GM12878 (cell line): ENCODE data around the gene CLBA1. TPM values are rescaled to one million over a fixed set of nuclear protein-coding genes. Genes with fewer than 3 reads are reported as not detected.

ENCODE experiments used
- BCLAF1 ChIP-seq: fragments of 450-650 bp; IDR thresholded peaks from 2 replicates; pipeline ENCODE4 v1.6.1; 2017; ENCODE audit warnings: antibody characterized with exemption, mild to moderate bottlenecking, moderate library complexity
- CHD4 ChIP-seq: fragments of 200-600 bp; sonication (generic); IDR thresholded peaks from 2 replicates; pipeline ENCODE4 v1.6.1; 2016; ENCODE audit warnings: mild to moderate bottlenecking
- FOS ChIP-seq: IDR thresholded peaks from 3 replicates; pipeline ENCODE4 v1.6.1; 2011; ENCODE audit warnings: borderline replicate concordance; ENCODE audit not compliant: insufficient read length; ENCODE audit errors: extremely low read depth
- HCFC1 ChIP-seq: fragments of 150-350 bp; IDR thresholded peaks from 2 replicates; pipeline ENCODE4 v1.6.1; 2014; ENCODE audit warnings: low read length
- HDAC6 ChIP-seq: fragments of 200-600 bp; sonication (generic); IDR thresholded peaks from one replicate; pipeline ENCODE4 v1.8.0; 2017; ENCODE audit warnings: antibody characterized with exemption; ENCODE audit not compliant: unreplicated experiment
- JUNB ChIP-seq: IDR thresholded peaks from 2 replicates; pipeline ENCODE4 v1.6.1; 2016; ENCODE audit warnings: antibody characterized with exemption, mild to moderate bottlenecking
- KDM1A ChIP-seq: fragments of 200-600 bp; sonication (generic); IDR thresholded peaks from 2 replicates; pipeline ENCODE4 v1.6.1; 2016; ENCODE audit warnings: borderline replicate concordance
- KLF5 ChIP-seq: fragments of 450-650 bp; IDR thresholded peaks from 2 replicates; pipeline ENCODE4 v1.6.1; 2014; ENCODE audit warnings: mild to moderate bottlenecking; ENCODE audit not compliant: partially characterized antibody
- MTA3 ChIP-seq: IDR thresholded peaks from 2 replicates; pipeline ENCODE4 v1.6.1; 2012; ENCODE audit warnings: low read length, inconsistent platforms, borderline replicate concordance
- MYC ChIP-seq: IDR thresholded peaks from 2 replicates; pipeline ENCODE4 v1.6.1; 2011; ENCODE audit warnings: mild to moderate bottlenecking, low read length, moderate library complexity, inconsistent platforms; ENCODE audit not compliant: insufficient read depth, insufficient replicate concordance, insufficient read length, severe bottlenecking
- NFYA ChIP-seq: IDR thresholded peaks from 2 replicates; pipeline ENCODE4 v1.6.1; 2011; ENCODE audit warnings: low read depth, mild to moderate bottlenecking, low read length, improper control_type of control experiment, borderline replicate concordance
- PAX8 ChIP-seq: fragments of 450-650 bp; IDR thresholded peaks from 2 replicates; pipeline ENCODE4 v1.6.1; 2017; ENCODE audit warnings: mild to moderate bottlenecking, moderate library complexity
- PML ChIP-seq: IDR thresholded peaks from 2 replicates; pipeline ENCODE4 v1.6.1; 2012; ENCODE audit warnings: low read length, inconsistent platforms
- POU2F2 ChIP-seq: IDR thresholded peaks from 3 replicates; pipeline ENCODE4 v1.6.1; 2011; ENCODE audit warnings: low read depth, mild to moderate bottlenecking, low read length, borderline replicate concordance
- RAD51 ChIP-seq: fragments of 450-650 bp; IDR thresholded peaks from 2 replicates; pipeline ENCODE4 v1.6.1; 2016; ENCODE audit warnings: moderate library complexity, mild to moderate bottlenecking, inconsistent platforms
- RCOR1 ChIP-seq: conservative IDR thresholded peaks from 2 replicates; pipeline ENCODE4 v1.6.1; 2012; ENCODE audit warnings: low read depth, low read length, improper control_type of control experiment
- RUNX3 ChIP-seq: IDR thresholded peaks from 2 replicates; pipeline ENCODE4 v1.6.1; 2012; ENCODE audit warnings: low read length, inconsistent platforms
- SUPT20H ChIP-seq: IDR thresholded peaks from 2 replicates; pipeline ENCODE4 v1.6.1; 2011; ENCODE audit warnings: low read depth, mild to moderate bottlenecking, low read length, moderate library complexity, borderline replicate concordance; ENCODE audit not compliant: control insufficient read depth
- SUZ12 ChIP-seq: fragments of 200-600 bp; sonication (generic); IDR thresholded peaks from one replicate; pipeline ENCODE4 v1.6.1; 2018; ENCODE audit warnings: antibody characterized with exemption, mild to moderate bottlenecking; ENCODE audit not compliant: unreplicated experiment
- TAF1 ChIP-seq: IDR thresholded peaks from 2 replicates; pipeline ENCODE4 v1.6.1; 2011; ENCODE audit warnings: mild to moderate bottlenecking, low read depth, low read length, borderline replicate concordance
- USF1 ChIP-seq: IDR thresholded peaks from 2 replicates; pipeline ENCODE4 v1.6.1; 2011; ENCODE audit warnings: borderline replicate concordance, low read depth, mild to moderate bottlenecking, moderate library complexity, mixed read lengths, low read length; ENCODE audit not compliant: insufficient read depth; ENCODE audit errors: extremely low read length
- WRNIP1 ChIP-seq: IDR thresholded peaks from 2 replicates; pipeline ENCODE4 v1.6.1; 2011; ENCODE audit warnings: low read depth, low read length, improper control_type of control experiment, borderline replicate concordance
- ZBTB11 ChIP-seq: fragments of 450-650 bp; formaldehyde crosslinking; IDR thresholded peaks from 2 replicates; pipeline ENCODE4 v1.5.0; 2022; ENCODE audit warnings: mild to moderate bottlenecking, missing genetic modification characterization
- ZNF622 ChIP-seq: fragments of 450-650 bp; IDR thresholded peaks from 2 replicates; pipeline ENCODE4 v1.6.1; 2017; ENCODE audit warnings: mild to moderate bottlenecking, inconsistent platforms
- ZSCAN29 ChIP-seq: fragments of 450-650 bp; IDR thresholded peaks from 2 replicates; pipeline ENCODE4 v1.6.1; 2017; ENCODE audit warnings: mild to moderate bottlenecking, moderate library complexity
- polyA plus RNA-seq, 11 experiments: library from polyadenylated mRNA; depleted of rRNA in 4 of 11; unstranded in 6 of 11; stranded (reverse) in 5 of 11; fragments of >200 nt; fragmentation: Nextera tagmentation in 4 of 11; fragmentation: Illumina TruSeq in 1 of 11; extraction: Ambion mirVana in 4 of 11; extraction: Trizol in 1 of 11; gene quantifications; 1 replicate in 1 of 11; 2 replicates in 10 of 11; pipeline versions ENCODE4 v1.2.1 to v1.2.3, GENCODE V29; 2011 to 2016; ENCODE audit warnings: inconsistent platforms in 2 of 11, missing spikeins in 2 of 11, low read depth in 1 of 11
- total RNA-seq, 4 experiments: library from RNA; depleted of rRNA in 3 of 4; stranded (reverse); fragments of >200 nt in 3 of 4; fragmentation: Illumina TruSeq in 1 of 4; extraction: Trizol in 1 of 4; gene quantifications; 2 replicates each; pipeline versions ENCODE4 v1.2.1 to v1.2.3, GENCODE V29; 2013 to 2021

Gene CLBA1
- total and polyA plus RNA-seq, 10 of the 15 experiments (the other 5 are each of a cell fraction or from before 2014, with no cell fraction given) = 0.07 to 1.1 (median 0.62) TPM; not detected in 1

- TF ChIP-seq PAX8 (no peak), ZBTB11 (CRISPR knock-in tag) (no peak), NFYA (no peak), ZNF622 (no peak), HCFC1 (no peak; the same call in 1 of the 2 replicates), RAD51 (peak; percentile 54), JUNB (no peak), KLF5 (peak; percentile 24), ZSCAN29 (no peak), TAF1 (peak; percentile 64), PML (peak; percentile 89), FOS (no peak), CHD4 (no peak), HDAC6 (no peak), USF1 (peak; percentile 94), RCOR1 (no peak), WRNIP1 (no peak), KDM1A (no peak), BCLAF1 (no peak), RUNX3 (peak; percentile 17), SUZ12 (no peak), SUPT20H (no peak), MTA3 (no peak), POU2F2 (peak; percentile 46; the same call in 2 of the 3 replicates), MYC (no peak)
These were observed 35.4 kb downstream of the CLBA1 start, which contains the start of gene CDCA4 (continued) for GRCh38 chr14:105020815-105021655.
